Effector memory CD4-positive, alpha-beta T cell (primary cell): ENCODE measurements around the gene PIP5K1B.

Source experiments
- DNase-seq, 3 donors: peaks; one replicate each; pipeline ENCODE4 v3.0.0-alpha.2; 2020
- H3K27ac ChIP-seq: 2 replicates; pipeline ENCODE4 v1.7.0; 2013; ENCODE audit warnings: mild to moderate bottlenecking, low read length, moderate library complexity; ENCODE audit not compliant: insufficient read depth, poor library complexity, severe bottlenecking
- H3K27me3 ChIP-seq: replicated peaks from 2 replicates; pipeline ENCODE4 v1.7.0; 2013; ENCODE audit warnings: mild to moderate bottlenecking, low read length; ENCODE audit not compliant: insufficient read depth, control insufficient read depth, poor library complexity, severe bottlenecking
- H3K36me3 ChIP-seq: 2 replicates; pipeline ENCODE4 v1.7.0; 2013; ENCODE audit warnings: mild to moderate bottlenecking, low read length, moderate library complexity; ENCODE audit not compliant: control insufficient read depth, insufficient read depth
- H3K4me1 ChIP-seq: 2 replicates; pipeline ENCODE4 v1.7.0; 2013; ENCODE audit warnings: low read length, mild to moderate bottlenecking; ENCODE audit not compliant: control insufficient read depth, insufficient read depth, poor library complexity, severe bottlenecking
- H3K4me3 ChIP-seq: 2 replicates; pipeline ENCODE4 v1.7.0; 2013; ENCODE audit warnings: low read length, low read depth, mild to moderate bottlenecking; ENCODE audit not compliant: insufficient read depth, poor library complexity, severe bottlenecking
- H3K9me3 ChIP-seq: 2 replicates; pipeline ENCODE4 v1.7.0; 2013; ENCODE audit warnings: mild to moderate bottlenecking, low read length, moderate library complexity; ENCODE audit not compliant: control insufficient read depth
- total RNA-seq, 3 donors: gene quantifications; one replicate each; lab custom pipeline; 2026; lab: John Stamatoyannopoulos, UW

Gene PIP5K1B, protein sequence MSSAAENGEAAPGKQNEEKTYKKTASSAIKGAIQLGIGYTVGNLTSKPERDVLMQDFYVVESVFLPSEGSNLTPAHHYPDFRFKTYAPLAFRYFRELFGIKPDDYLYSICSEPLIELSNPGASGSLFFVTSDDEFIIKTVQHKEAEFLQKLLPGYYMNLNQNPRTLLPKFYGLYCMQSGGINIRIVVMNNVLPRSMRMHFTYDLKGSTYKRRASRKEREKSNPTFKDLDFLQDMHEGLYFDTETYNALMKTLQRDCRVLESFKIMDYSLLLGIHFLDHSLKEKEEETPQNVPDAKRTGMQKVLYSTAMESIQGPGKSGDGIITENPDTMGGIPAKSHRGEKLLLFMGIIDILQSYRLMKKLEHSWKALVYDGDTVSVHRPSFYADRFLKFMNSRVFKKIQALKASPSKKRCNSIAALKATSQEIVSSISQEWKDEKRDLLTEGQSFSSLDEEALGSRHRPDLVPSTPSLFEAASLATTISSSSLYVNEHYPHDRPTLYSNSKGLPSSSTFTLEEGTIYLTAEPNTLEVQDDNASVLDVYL
- total RNA-seq = 0 to 0.19 (median 0.09) reads per million in 3 donors

DNA sequence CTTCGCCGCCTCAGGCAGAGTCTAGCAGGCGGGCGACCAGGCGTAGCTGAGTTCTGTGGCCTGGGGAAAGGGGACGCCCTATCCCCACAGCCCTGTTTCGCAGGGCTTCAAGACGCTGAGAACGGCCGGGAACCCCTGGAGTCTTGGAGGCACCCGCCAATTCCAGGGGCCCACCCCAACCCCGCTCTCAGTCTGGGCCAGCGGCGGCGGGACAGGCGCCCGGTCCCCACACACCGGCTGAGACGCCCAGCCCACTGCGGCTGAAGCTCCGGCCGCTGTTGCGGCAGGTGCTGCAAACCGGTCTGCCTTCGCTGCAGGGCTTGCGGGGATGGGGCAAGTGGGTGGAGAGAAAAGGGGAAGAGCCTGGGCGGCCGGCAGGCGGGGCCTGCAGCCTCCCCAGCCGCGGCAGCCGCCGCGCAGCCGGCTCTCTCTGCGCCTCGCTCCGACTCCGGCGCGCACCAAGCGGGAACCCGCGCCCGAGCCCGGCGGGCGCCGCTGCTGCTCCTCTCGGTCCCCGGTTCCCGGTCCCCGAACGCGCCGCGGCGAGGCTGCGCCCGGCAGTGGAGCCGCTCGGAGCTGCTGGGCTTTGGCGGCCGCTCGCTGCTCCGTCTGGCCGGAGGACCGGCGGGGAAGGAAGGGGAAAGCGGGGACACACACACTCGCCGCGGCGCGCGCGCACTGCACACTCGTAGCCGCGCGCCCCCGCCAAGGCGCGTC is at the start of gene PIP5K1B:
Gene PIP5K1B, plus strand, starts transcription at position 427 of the 717 bp plus-strand sequence. CDS start 117,375 bp downstream, outside the sequence.
- Histone ChIP-seq H3K4me3 (no peak within 1 kb of the TSS), H3K27ac (no peak within 1 kb of the TSS), H3K36me3 (no peaks in the 10 kb centered on the region), H3K27me3 (peaks cover 17% of the 10 kb centered on the region), H3K4me1 (peaks cover 4% of the 10 kb centered on the region), H3K9me3 (no peaks in the 10 kb centered on the region)
- DNase-seq = no peak

DNA sequence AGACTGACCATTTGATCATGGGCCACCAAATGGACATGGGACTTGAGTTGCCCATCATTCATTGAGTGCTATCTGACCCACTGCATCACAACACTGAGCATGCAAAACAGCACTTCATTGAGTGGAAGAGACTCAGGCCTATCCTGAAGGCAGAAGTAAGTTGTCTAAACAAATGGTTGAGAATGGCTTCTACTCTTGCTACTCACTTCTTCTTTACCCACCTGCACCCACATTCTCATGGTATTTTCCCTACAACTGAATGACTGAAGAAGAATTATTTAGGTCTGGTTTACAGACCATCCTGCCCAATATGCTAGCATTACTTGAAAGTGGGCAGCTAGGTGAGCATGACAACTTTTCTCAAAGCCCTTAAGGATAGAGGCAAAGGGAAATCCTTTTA is 41.0 kb upstream of the PIP5K1B start:
- no peak for DNase-seq

DNA sequence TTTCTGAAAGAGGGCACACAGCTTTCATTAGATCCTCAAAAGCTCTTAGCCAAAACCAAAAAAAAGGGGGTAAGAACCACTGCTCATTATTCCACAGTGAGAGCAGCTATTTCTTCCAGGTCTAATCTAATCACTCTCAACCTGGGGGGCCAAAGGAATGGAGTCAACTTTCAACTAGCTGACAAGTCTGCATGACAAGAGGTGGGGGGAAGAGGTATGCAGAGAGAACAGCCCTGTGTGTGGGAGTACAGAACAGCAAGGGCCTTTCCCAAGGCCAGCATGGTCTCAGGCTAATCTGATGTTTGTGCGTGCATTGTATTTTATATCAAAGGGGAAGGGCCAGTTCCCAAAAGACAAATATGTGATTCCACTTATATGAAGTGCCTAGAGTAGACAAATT is 36.9 kb upstream of the PIP5K1B start:
- Histone ChIP-seq H3K27ac (no peak overlapping the region), H3K27me3 (no peaks in the 10 kb centered on the region), H3K4me1 (no peaks in the 10 kb centered on the region), H3K9me3 (no peaks in the 10 kb centered on the region), H3K36me3 (no peaks in the 10 kb centered on the region), H3K4me3 (no peak overlapping the region)
- DNase-seq = no peak

More for the DNA sequence above, 41.0 kb upstream of the PIP5K1B start:
- H3K4me3 ChIP-seq = no peak overlapping the region
- no peaks in the 10 kb centered on the region for H3K4me1 ChIP-seq
- no peak overlapping the region for H3K27ac ChIP-seq
- no peaks in the 10 kb centered on the region for H3K36me3 ChIP-seq
- H3K9me3 ChIP-seq = no peaks in the 10 kb centered on the region
- H3K27me3 ChIP-seq = no peaks in the 10 kb centered on the region

DNA sequence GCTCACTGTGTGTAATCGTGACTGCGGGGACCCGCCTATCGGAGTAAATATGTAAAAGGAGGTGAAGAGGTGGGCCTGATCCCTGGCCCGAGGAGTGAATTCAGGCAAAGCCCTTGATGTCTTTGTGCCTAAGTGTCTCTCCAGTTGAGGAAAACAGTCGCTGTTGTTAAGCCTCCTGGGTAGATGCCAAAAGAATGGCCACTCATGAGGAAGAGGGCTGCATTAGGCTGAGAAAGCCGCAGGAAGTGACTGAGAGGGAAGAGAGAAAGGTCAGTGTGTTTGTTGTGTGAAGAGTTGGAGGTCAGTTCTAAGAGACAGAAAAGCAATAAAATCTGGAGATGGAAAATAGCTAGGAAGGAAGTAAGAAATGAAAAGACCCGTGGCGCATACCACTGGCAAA is 35.8 kb upstream of the PIP5K1B start:
- Histone ChIP-seq H3K9me3 (no peaks in the 10 kb centered on the region), H3K4me1 (no peaks in the 10 kb centered on the region), H3K36me3 (no peaks in the 10 kb centered on the region), H3K4me3 (no peak overlapping the region), H3K27me3 (no peaks in the 10 kb centered on the region), H3K27ac (no peak overlapping the region)
- no peak for DNase-seq

DNA sequence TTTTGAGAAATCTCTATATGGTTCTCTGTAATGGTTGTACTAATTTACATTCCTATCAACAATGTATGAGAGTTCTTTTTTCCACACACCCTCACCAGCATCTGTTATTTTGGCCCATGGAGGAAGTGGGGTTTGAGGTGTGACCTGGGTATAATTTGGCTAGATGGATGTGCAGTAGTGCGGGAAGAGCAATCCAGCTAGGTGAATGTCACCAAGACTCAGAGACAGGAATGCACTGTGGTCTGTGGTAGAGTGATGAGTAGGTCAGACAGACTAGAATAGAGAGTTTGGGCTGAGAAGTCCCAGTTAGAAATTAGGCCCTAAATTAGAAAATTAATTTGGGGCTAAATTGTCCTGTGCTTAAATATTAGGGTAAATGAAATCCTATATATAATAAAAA is 32.8 kb upstream of the PIP5K1B start:
- Histone ChIP-seq H3K4me3 (no peak overlapping the region), H3K9me3 (no peaks in the 10 kb centered on the region), H3K27ac (no peak overlapping the region), H3K36me3 (no peaks in the 10 kb centered on the region), H3K27me3 (no peaks in the 10 kb centered on the region), H3K4me1 (no peaks in the 10 kb centered on the region)
- DNase-seq = no peak

DNA sequence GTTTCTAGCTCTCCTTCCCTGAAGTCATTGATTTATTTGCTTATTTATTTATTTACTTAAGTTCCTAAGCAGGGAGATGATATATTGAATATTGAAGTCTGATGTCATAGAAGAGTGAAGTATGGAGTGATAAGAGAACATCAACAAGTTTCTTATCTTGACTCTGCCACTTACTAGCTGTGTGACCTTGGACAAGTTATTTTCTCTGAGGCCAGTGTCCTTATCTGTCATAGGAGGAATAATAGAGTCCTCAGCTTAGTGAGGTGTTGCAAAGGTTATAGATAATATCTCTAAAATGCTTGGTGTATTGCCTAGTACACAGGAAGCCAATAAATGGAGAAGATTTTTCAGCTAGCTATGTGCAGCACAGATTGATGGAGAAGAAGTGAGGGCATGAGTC is 32.4 kb upstream of the PIP5K1B start:
- Histone ChIP-seq H3K27me3 (no peaks in the 10 kb centered on the region), H3K27ac (no peak overlapping the region), H3K9me3 (no peaks in the 10 kb centered on the region), H3K4me1 (no peaks in the 10 kb centered on the region), H3K36me3 (no peaks in the 10 kb centered on the region), H3K4me3 (no peak overlapping the region)
- no peak for DNase-seq

DNA sequence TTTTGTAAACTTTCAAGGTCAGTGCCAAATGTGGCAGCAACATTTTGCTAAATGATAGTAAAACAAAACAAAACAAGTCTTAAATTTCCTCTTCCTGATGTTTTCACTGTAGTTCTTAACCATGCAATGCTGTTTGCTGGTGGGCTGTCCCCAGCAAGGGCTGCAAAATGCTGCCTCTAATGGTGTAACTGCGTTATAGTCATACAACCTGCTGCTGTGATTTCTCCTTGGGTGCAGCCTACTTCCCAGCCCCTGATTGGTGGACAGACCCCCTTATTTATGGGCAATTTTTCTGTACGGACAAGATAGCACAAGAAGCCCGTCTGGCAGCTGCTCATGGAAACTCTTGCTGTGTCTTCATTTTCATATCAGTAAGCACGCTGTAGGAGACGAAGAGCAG is 26.6 kb upstream of the PIP5K1B start:
- Histone ChIP-seq H3K27ac (no peak overlapping the region), H3K9me3 (no peaks in the 10 kb centered on the region), H3K36me3 (no peaks in the 10 kb centered on the region), H3K4me3 (no peak overlapping the region), H3K27me3 (no peaks in the 10 kb centered on the region), H3K4me1 (no peaks in the 10 kb centered on the region)
- DNase-seq = no peak

DNA sequence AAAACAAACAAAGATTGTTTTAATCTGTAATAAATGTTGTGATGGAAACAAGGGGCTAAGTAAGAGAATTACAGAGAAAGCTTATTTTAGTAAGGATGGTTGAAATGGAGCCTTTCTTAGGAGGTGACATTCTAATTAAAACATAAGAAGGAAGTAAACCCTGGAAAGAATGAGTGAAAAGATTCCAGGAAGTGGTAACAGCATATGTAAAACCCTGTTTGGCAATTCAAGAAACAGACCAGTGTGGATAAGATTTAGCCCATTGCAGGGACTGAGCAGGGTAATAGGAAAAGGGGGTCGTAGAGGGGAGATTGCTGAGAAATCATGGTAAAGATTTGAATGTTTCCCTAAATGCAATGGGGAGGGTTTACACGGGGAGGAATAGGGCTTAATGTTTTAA is 21.6 kb upstream of the PIP5K1B start:
- DNase-seq = no peak
- H3K4me3 ChIP-seq = no peak overlapping the region
- H3K36me3 ChIP-seq = no peaks in the 10 kb centered on the region
- no peaks in the 10 kb centered on the region for H3K9me3 ChIP-seq
- H3K4me1 ChIP-seq = no peaks in the 10 kb centered on the region
- no peaks in the 10 kb centered on the region for H3K27me3 ChIP-seq
- no peak overlapping the region for H3K27ac ChIP-seq

DNA sequence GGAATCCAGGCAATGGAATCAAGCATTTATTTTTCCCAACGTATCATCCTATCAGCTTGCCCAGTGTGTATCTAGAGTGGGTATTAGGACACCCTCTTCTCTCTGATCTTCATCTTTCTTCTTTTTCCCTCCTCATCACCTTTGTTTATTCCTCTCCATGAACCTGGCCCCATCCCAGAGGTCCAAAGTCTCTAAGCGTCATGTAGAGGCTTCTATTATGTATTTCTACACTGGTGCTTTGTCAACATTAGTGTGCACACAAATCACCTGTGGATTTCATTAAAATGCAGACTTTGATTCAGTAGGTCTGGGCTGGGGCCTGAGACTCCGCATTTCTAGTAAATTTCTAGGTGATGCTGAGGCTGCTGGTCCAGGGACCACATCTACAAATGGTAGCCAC is 19.8 kb upstream of the PIP5K1B start:
- Histone ChIP-seq H3K36me3 (no peaks in the 10 kb centered on the region), H3K9me3 (no peaks in the 10 kb centered on the region), H3K27ac (no peak overlapping the region), H3K27me3 (no peaks in the 10 kb centered on the region), H3K4me1 (no peaks in the 10 kb centered on the region), H3K4me3 (no peak overlapping the region)
- no peak for DNase-seq

DNA sequence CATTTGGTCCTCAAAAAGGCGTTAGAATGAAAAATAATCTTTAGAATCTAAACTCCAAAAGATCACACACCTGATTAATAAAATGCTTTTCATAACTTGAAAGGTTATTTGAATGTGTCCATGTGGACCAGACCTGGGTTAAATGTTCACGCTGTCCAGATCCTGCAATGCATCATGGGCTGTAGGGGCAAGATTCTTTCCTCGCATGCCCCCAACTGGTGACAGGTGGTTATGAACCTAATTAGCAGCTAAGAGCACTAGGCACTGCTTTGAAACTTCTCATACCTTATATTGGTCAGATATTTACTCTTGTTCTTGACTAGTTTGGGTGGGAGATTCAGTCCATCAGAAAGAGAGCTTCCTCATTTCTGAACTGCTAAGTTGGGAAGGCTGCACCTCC is 19.3 kb upstream of the PIP5K1B start:
- no peak for DNase-seq
- no peaks in the 10 kb centered on the region for H3K9me3 ChIP-seq
- H3K27ac ChIP-seq = no peak overlapping the region
- no peaks in the 10 kb centered on the region for H3K27me3 ChIP-seq
- no peaks in the 10 kb centered on the region for H3K36me3 ChIP-seq
- no peaks in the 10 kb centered on the region for H3K4me1 ChIP-seq
- no peak overlapping the region for H3K4me3 ChIP-seq
